ENCODE measurements around the gene PHF21B.
"Not testable (repeated sequence)": the region's sequence is repeated elsewhere in the genome, so short reads cannot be mapped to it uniquely, and the experiment has no call there.

The PHF21B gene

GRCh38 chr22:44914026-44914721 is 95.6 kb downstream of the PHF21B start:
- DNase-seq = no peak

DNA sequence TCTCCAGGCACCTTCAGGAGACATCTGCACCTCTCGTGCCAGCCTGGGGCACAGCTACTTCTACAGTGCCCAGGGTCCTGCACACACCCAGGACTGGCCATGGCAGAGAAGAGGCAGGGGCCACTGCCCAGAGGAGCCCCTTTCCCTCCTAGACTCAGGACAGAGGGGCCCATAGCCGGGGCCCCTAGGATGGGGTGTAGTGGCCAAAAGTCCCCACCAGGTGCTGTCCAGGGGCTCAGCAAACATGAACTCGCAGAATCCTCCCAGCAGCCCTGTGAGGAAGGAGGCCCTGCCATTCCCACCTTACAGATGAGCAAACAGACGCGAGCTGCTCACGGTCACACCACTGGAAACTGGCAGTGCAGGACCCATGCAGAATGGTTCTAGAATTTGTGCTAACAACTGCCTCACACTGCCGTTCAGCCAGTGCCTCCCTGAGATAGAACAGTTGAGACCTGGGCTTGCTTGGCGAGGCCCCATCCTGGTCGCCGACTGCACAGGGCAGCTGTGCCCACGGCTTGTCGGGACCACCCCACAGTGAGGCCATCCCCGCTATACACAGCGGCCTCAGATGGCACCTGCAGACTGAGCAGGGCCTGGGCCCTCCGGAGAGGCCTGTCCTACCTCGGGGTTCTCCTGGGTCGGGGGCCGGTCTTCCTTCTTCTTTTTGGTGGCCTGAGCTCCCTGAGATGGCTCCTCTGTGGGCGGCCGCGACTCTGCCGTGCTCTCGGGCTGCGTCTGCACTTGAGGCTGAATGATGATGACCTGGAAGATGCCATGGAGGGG is 96.4 kb downstream of the PHF21B start:
- no peak for DNase-seq

DNA sequence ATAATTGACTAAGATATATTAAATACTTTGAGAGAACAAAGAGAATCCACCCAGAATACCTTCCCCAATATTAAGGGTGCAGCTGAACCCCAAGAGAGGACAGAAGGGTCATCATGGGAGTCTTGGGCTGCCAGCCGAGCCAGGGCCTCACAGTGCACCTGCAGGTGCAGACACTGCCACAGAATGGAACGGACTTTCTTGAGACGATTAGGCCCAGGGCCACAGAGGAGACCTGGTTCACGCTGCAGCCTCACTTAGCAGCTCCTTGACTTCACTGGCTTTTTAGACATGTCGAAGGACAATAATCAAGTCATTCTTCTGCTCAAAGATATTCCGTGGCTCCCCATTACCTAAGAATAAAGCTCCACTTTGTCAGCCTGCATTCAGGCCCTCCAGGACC is 100.6 kb downstream of the PHF21B start:
- no peak for DNase-seq

- no peak for DNase-seq
These were observed 101.8 kb downstream of the PHF21B start for GRCh38 chr22:44907765-44908737.

DNA sequence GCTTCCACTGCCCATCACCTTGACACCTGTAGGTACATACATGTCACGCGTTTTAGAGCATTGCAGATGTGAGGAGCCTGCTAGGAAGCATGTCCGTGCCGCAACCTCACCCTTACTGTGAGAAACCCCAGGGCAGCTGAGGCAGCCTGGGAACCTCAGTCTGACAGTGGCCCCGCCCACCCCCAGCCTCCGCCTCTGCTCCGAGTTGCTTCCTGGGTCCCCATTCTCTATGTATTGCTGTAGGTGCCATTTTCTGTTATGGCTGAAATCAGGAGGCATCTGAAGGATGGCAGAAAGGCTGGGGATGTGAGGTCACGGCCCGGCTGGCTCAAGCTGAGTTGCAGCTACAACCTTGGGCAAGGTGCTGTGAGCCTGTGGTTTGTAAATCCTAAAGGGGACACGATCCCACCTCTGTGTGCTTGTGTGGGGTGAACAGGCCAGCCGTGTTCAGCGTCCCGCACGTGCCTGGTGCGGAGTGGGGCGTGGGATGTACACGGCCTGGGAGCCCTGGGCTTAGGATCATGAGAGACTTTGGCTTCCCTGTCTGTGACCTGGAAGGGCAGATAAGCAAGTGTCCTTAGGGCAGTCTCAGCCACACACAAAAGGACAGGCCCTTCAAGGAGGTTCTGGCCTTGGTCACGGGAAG is 102.7 kb downstream of the PHF21B start:
- no peak for DNase-seq

DNA sequence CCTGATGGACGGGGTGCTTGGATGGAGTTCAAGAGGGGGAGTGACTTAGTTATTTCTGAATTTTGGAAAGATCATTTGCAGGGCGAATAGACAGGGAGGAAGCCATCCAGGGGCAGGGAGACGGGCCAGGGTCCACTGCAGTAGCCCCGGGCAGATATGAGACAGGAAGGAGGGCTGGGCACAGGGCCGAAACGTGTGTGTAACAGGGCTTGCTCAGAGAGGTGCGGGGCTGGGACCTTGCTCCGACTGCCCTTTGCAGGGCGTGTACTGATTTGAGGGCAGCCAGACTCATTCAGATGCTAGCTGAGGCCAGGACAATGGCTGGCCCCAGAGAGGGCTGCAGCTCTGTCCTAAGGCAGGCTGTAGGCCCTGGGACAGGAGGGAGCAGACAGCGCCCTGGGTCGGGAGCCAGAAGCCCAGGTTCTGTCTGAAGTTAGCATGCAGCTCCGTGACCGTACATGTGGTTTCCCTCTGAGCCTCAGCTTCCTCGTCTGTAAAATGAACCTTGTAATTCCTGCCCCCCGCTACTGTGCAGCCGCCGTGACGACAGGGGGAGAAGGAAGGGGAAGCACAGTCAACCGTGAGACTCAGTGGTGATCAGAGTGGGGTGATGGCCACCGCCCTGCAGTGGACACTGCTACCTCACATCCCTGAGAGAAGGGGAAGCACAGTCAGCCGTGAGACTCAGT is 103.4 kb downstream of the PHF21B start:
- no peak for DNase-seq

GRCh38 chr22:44904492-44905152 is 105.2 kb downstream of the PHF21B start:
- DNase-seq = not testable (repeated sequence)

DNA sequence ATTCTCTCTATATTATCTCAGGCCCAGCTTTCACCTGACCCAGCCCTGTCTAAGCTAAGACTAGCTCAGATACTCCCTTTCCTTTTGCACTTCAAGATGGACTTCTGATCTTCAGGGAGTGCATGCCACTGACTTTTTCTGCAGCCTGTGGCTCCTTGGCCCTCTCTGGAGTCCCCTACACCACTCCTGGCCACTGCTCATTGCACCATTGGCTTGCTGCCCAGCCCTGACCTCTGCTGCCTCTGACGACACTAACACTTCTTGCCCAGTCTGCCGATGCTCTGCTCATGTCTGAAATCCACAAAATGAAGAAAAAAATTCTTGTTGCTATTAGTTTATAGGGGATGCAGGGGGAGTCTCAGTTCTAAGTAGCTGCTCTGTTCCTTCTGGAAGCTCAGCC is 106.6 kb downstream of the PHF21B start:
- not testable (repeated sequence) for DNase-seq

DNA sequence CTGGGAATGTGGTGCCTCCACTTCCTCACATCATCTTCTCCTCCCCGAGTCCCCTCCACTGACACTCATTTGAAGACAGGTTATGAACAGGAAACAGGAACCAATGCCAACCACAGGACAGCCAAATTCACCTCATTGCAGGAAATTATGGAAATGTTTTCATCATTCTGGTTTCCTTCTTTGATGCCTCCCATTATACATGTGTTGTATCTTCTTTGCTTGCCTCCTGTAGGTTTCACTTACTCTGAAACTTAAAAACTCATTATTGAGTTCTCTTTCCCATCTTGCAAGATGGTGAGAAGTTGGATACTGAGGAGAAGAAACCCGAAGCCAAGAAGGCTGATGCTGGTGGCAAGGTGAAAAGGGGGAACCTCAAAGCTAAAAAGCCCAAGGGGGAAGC is 108.5 kb downstream of the PHF21B start:
- DNase-seq = no peak

- no peak for DNase-seq
These were observed 111.6 kb downstream of the PHF21B start for GRCh38 chr22:44898236-44898635.

DNA sequence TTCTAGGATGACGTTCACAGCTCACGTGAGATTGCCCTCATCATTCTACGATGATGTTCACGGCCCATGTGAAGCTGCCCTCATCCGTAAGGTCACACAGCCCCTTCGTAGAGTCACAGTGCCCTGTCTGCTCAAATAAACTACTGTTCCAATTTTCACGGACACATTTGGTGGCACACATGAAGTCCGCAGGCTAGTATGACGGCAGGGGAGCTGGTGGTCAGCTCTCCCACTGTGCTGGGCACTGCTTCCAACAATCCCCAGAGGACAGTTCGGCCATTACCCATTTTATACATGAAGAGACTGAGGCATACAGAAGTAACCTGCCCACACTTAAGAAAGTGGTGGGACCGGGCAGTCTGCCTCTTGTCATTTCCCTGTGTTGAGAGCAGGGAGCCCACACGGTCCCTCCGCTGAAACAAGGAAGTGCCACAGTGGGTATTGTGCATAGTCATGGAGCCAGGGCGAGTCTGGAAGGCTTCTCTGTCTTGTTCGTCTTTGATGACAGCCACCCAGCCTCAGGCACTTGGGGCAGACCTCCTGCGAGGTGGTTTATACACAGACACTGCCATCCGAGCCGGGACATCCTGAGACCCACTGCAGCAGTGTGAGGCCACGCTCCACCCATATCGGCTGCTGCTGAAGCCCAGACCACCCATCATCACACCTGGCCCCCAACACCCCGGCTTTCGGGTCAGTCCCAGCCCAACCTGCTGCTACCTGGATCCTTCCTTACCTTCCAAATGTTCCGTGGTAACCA is 114.3 kb downstream of the PHF21B start:
- DNase-seq = no peak

DNA sequence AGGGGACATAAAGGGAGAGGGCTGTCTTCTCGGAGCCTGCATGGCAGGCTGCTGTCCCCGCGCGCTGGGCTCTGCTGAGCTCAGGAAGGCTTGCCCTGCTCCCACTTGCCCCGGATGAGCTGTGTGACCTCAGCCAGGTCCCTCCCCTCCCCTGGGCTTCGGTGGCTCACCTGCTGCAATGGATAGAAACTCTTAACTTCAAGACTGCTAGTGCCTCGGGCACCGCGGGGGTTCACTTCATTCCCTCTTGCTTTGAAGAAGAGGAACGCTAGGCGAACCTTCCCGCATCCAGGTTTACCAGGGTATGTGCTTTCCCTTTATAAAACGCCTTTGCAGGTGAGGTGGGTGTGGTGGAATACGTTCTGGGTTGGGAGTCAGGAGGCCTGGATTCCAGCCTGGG is 115.0 kb downstream of the PHF21B start:
- DNase-seq = no peak

DNA sequence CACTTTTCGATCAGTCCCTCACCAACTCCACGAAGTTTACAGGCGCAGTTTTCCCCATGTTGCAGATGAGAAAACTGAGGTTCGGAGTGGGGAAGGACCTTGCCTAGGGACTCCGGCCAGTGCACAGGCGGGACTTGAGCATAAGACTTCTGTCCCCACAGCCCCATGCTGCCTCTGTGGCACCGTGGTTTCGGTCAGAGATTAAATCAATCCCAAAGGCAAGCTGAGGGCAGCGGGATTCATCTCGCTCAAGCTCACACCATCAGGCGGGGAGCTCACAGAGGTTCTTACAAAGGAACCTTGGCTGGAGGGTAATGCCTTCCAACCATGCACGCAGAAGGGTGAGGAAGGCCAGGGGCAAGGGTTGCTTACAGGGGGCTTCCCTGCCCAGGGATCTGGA is 115.5 kb downstream of the PHF21B start:
- no peak for DNase-seq

DNA sequence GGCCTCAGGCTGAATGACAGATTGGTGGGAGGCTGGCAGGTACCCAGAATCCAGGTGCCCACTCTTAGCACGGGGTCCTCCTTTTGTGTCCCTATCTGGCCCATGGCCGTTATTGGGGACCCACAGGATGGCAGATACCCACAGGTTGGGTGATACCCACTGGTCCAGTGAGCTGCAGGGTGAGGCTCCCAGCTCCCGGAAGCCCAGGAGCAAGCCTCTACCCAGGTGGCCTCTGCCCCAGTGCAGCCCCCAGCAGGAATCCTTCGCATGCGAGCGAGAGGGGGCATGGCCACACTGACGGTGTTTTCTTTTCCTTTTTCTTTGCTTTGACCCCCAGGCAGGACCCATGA is 116.1 kb downstream of the PHF21B start:
- no peak for DNase-seq

- DNase-seq = no peak
These were observed 116.7 kb downstream of the PHF21B start for GRCh38 chr22:44892803-44893730.

DNA sequence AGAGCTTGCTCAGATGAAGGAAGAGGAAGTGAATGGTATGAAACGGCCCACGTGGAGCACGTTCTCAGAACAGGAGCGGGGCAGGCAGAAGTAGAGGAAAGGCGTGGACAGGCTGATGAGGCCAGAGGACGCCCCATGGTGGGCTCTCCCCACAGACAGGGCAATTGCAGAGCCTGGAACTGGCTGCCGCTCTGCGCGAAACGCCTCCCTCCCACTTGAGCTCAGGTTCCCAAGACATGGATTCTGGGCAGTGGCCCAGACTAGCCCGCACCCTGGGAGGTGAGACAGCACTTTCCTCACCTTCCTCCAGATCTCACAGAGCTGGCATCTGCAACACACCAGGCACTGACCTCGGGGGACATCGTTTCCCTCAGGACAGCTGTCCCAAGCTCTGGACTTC is 117.6 kb downstream of the PHF21B start:
- DNase-seq = no peak

- DNase-seq = no peak
These were observed 118.0 kb downstream of the PHF21B start for GRCh38 chr22:44891791-44892190.

DNA sequence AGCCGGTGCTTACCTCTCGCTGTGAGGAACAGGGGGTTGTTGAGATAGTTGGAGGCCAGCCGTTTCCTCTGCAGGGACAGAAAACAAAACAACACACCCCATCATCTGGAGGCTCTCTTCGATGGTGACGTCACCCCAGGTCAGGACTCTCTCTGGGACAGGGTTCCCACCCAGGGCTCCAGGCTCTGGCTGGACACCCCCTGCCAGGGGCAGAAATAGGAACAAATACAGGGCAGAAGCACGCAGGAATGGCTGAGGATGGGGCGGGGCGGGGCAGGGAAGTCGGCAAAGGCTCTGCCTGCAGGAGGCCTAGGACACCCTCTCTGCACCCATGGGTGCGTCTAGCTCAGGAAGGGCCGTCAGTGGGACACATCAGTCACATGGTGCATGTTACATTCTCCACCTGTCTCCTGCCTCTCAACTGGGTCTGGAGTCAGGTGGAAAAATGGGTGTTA is 118.5 kb downstream of the PHF21B start:
- no peak for DNase-seq

- DNase-seq = no peak
These were observed 119.2 kb downstream of the PHF21B start for GRCh38 chr22:44890416-44891292.
